Sigmoid colon (tissue), 7 donors: ENCODE data around the gene TCP1. TPM values are rescaled to one million over a fixed set of nuclear protein-coding genes. Genes with fewer than 3 reads are reported as not detected.
A peak's percentile ranks its signal among the peaks of the same experiment; 100 is the strongest.
"Not testable (repeated sequence)": the region's sequence is repeated elsewhere in the genome, so short reads cannot be mapped to it uniquely, and the experiment has no call there.

Experiments
- DNase-seq: peaks from one replicate; pipeline ENCODE4 v3.0.0-alpha.2; 2019
- H3K27ac ChIP-seq, 4 donors: fragments of 200-600 bp; sonication (generic); one replicate each; pipeline ENCODE4 v1.5.1; 2016 to 2019; ENCODE audit warnings: mild to moderate bottlenecking in 1 of 4
- H3K27me3 ChIP-seq, 3 donors: fragments of 200-600 bp; sonication (generic); one replicate each; pipeline ENCODE4 v1.5.1; 2019; ENCODE audit warnings: mild to moderate bottlenecking in 1 of 3
- H3K36me3 ChIP-seq, 4 donors: fragments of 200-600 bp; sonication (generic); one replicate each; pipeline ENCODE4 v1.5.1; 2016 to 2019
- H3K4me1 ChIP-seq, 4 donors: fragments of 200-600 bp; sonication (generic); one replicate each; pipeline ENCODE4 v1.5.1; 2017 to 2019
- H3K4me3 ChIP-seq, 4 donors: fragments of 200-600 bp; sonication (generic); one replicate each; pipeline ENCODE4 v1.5.1; 2017 to 2019; ENCODE audit warnings: mild to moderate bottlenecking in 2 of 4, moderate library complexity in 1 of 4
- H3K9me3 ChIP-seq, 4 donors: fragments of 200-600 bp in 3 of 4; sonication (generic) in 3 of 4; one replicate each; pipeline versions ENCODE4 v1.5.1 to v1.6.1; 2013 to 2019
- CTCF ChIP-seq, 4 experiments: fragments of 450-650 bp in 3 of 4; fragments of 200-600 bp in 1 of 4; IDR thresholded peaks; one replicate each; pipeline ENCODE4 v1.5.1; 2016 to 2019; ENCODE audit warnings: antibody characterized with exemption in 4 of 4, mild to moderate bottlenecking in 3 of 4, moderate library complexity in 2 of 4
- EP300 ChIP-seq, 4 donors: sonication (generic); formaldehyde crosslinking; IDR thresholded peaks; one replicate each; pipeline ENCODE4 v1.6.1; 2017; ENCODE audit warnings: antibody characterized with exemption in 4 of 4
- POLR2A ChIP-seq, 2 donors: fragments of 450-650 bp; IDR thresholded peaks; one replicate each; pipeline ENCODE4 v1.6.1; 2016; ENCODE audit warnings: antibody characterized with exemption in 2 of 2, mild to moderate bottlenecking in 2 of 2, moderate library complexity in 2 of 2
- POLR2AphosphoS5 ChIP-seq, 4 donors: sonication (generic); formaldehyde crosslinking; IDR thresholded peaks; one replicate each; pipeline ENCODE4 v1.6.1; 2017; ENCODE audit warnings: antibody characterized with exemption in 4 of 4
- WGBS, 2 donors: extraction: QIAGEN DNeasy Blood & Tissue Kit; methylation state at CpG; one replicate each; pipeline ENCODE4 v1.1.7; 2013; 5-methylcytosine and 5-hydroxymethylcytosine counted together
- intact Hi-C: fragments of 100-400 bp; cut with DNase I; formaldehyde crosslinking; loops from one replicate; pipeline ENCODE4 v1.15.1; 2023
- polyA plus RNA-seq, 3 donors: library from polyadenylated mRNA; stranded (reverse); fragments of 200-250 nt; gene quantifications; one replicate each; pipeline ENCODE4 v1.2.3, GENCODE V29; 2013
- total RNA-seq, 4 donors: library from RNA; depleted of rRNA; stranded (reverse); fragments of >200 nt; gene quantifications; one replicate each; pipeline ENCODE4 v1.1.0, GENCODE V29; 2016
- donor health status: healthy with polysubstance abuse.
- donor health status: Bipolar disorder and iron deficiency.
- donor health status: healthy.

TCP1 gene
- total and polyA plus RNA-seq, 7 donors: 88.9 to 130 (median 119) TPM

GRCh38 chr6:159739341-159739740 is 50.1 kb downstream of the TCP1 start:
- no peak for TF ChIP-seq POLR2AphosphoS5 (IDR thresholded peaks at IDR 0.05)
- no peak for TF ChIP-seq POLR2A (IDR thresholded peaks at IDR 0.05)
- no peak for TF ChIP-seq EP300 (IDR thresholded peaks at IDR 0.05)
- TF ChIP-seq CTCF (IDR thresholded peaks at IDR 0.05): no peak
- peaks cover 0 to 61% (median 24%) of the 10 kb centered on the region in 4 donors for H3K4me1 ChIP-seq
- no peaks in the 10 kb centered on the region for H3K27me3 ChIP-seq
- WGBS, 2 donors: 46 to 72% methylated on average over 3 of the region's 3 CpGs
- H3K4me3 ChIP-seq: no peak overlapping the region
- H3K27ac ChIP-seq: peak overlapping the region in 1 of 4 donors; percentile 69
- no peak for DNase-seq
- intact Hi-C loops: no loop called here
- H3K36me3 ChIP-seq: peaks cover 15 to 60% (median 36%) of the 10 kb centered on the region in 4 donors
- H3K9me3 ChIP-seq: no peaks in the 10 kb centered on the region

- no peak overlapping the region for H3K27ac ChIP-seq
- 87 to 92% methylated on average over 7 of the region's 7 CpGs for WGBS, 2 donors
- H3K27me3 ChIP-seq: no peaks in the 10 kb centered on the region
- H3K36me3 ChIP-seq: peaks cover 6 to 36% (median 12%) of the 10 kb centered on the region in 4 donors
- DNase-seq: no peak
- no peaks in the 10 kb centered on the region for H3K9me3 ChIP-seq
- H3K4me1 ChIP-seq: peaks cover 0 to 75% (median 42%) of the 10 kb centered on the region in 4 donors
- intact Hi-C loops: no loop called here
- TF ChIP-seq POLR2A (IDR thresholded peaks at IDR 0.05) (no peak), EP300 (IDR thresholded peaks at IDR 0.05) (no peak), POLR2AphosphoS5 (IDR thresholded peaks at IDR 0.05) (no peak), CTCF (IDR thresholded peaks at IDR 0.05) (no peak)
- no peak overlapping the region for H3K4me3 ChIP-seq
These were observed 52.5 kb downstream of the TCP1 start for GRCh38 chr6:159736908-159737307.

- peaks cover 0 to 87% (median 74%) of the 10 kb centered on the region in 4 donors for H3K4me1 ChIP-seq
- DNase-seq, H3K36me3 ChIP-seq, H3K27ac ChIP-seq, H3K27me3 ChIP-seq, intact Hi-C loops, H3K9me3 ChIP-seq, H3K4me3 ChIP-seq: not testable (repeated sequence)
- 92 to 96% methylated on average over 12 of the region's 12 CpGs for WGBS, 2 donors
These were observed 56.0 kb downstream of the TCP1 start for GRCh38 chr6:159733395-159733794.

GRCh38 chr6:159732550-159732949 is 56.9 kb downstream of the TCP1 start:
- WGBS, 2 donors: 90 to 91% methylated on average over 12 of the region's 12 CpGs
- H3K27ac ChIP-seq, H3K27me3 ChIP-seq, H3K36me3 ChIP-seq, H3K4me3 ChIP-seq, DNase-seq, H3K9me3 ChIP-seq, intact Hi-C loops: not testable (repeated sequence)
- peaks cover 0 to 79% (median 72%) of the 10 kb centered on the region in 4 donors for H3K4me1 ChIP-seq

GRCh38 chr6:159730332-159730676 is 59.1 kb downstream of the TCP1 start:
- Histone ChIP-seq H3K4me1 (peaks cover 0 to 73% (median 67%) of the 10 kb centered on the region in 4 donors), H3K27ac (peak overlapping the region in 3 of 4 donors; percentile 3 to 100 (median 99)), H3K4me3 (peak overlapping the region in 1 of 4 donors; percentile 94), H3K9me3 (no peaks in the 10 kb centered on the region), H3K27me3 (no peaks in the 10 kb centered on the region), H3K36me3 (no peaks in the 10 kb centered on the region)
- 75 to 83% methylated on average over 6 of the region's 6 CpGs for WGBS, 2 donors
- intact Hi-C loops: no loop called here
- no peak for TF ChIP-seq POLR2AphosphoS5 (IDR thresholded peaks at IDR 0.05)
- no peak for TF ChIP-seq POLR2A (IDR thresholded peaks at IDR 0.05)
- TF ChIP-seq CTCF (IDR thresholded peaks at IDR 0.05): no peak
- no peak for TF ChIP-seq EP300 (IDR thresholded peaks at IDR 0.05)
- no peak for DNase-seq
